ENCODE results near the gene RGS10. TPM values are rescaled to one million over a fixed set of nuclear protein-coding genes. Genes with fewer than 3 reads are reported as not detected.

Gene RGS10
- total RNA-seq, 2 experiments from 2014 or later, result 234 to 240 TPM

Other genes with a start within 250 kb of the RGS10 start
- 100 to 1,000 TPM; 184 to 192 TPM for gene TIAL1, start 54.2 kb upstream of the RGS10 start, total RNA-seq
- 10 to 100 TPM; 20.9 to 24.3 TPM for gene BAG3, start 108.7 kb upstream of the RGS10 start, total RNA-seq
- gene INPP5F, start 183.3 kb upstream of the RGS10 start, total RNA-seq, result 10 to 100 TPM; 10.5 to 10.9 TPM